PC-9 (cell line): ENCODE measurements around the gene FAM131A. TPM values are rescaled to one million over a fixed set of nuclear protein-coding genes. Genes with fewer than 3 reads are reported as not detected.
A peak's percentile ranks its signal among the peaks of the same experiment; 100 is the strongest.

Experiments
- BruUV-seq: library from RNA; stranded (reverse); fragments of 400-500 nt; replicated peaks from 2 replicates; lab custom pipeline; 2021; lab: Mats Ljungman, UMichigan
- CTCF ChIA-PET: fragments of 300-600 bp; sonication (Branson Sonifier 250); formaldehyde crosslinking; loops from one replicate; lab custom pipeline; 2022; ENCODE audit warnings: antibody characterized with exemption; lab: Charles Lee
- POLR2A ChIA-PET: fragments of 300-600 bp; sonication (Branson Sonifier 250); formaldehyde crosslinking; loops from one replicate; lab custom pipeline; 2022; ENCODE audit warnings: antibody characterized with exemption; ENCODE audit not compliant: unreplicated experiment; lab: Charles Lee
- DNase-seq, 2 experiments: peaks; one replicate each; pipeline versions ENCODE4 v3.0.0 to v3.0.0-alpha.2; 2015 to 2022; ENCODE audit warnings: mixed read lengths in 1 of 2
- H2AFZ ChIP-seq: fragments of 200-600 bp; sonication (generic); 2 replicates; pipeline ENCODE4 v1.8.1; 2017; ENCODE audit warnings: antibody characterized with exemption
- H3F3A ChIP-seq: fragments of 200-600 bp; sonication (generic); 2 replicates; pipeline ENCODE4 v1.8.1; 2017; ENCODE audit warnings: antibody characterized with exemption, mild to moderate bottlenecking, low read depth; ENCODE audit not compliant: insufficient read depth
- H3K27ac ChIP-seq: fragments of 200-600 bp; sonication (generic); 2 replicates; pipeline ENCODE4 v1.6.1; 2016; ENCODE audit warnings: mixed run types
- H3K27me3 ChIP-seq: fragments of 200-600 bp; sonication (generic); 2 replicates; pipeline ENCODE4 v1.6.1; 2016; ENCODE audit warnings: low read depth, mixed run types; ENCODE audit not compliant: insufficient read depth
- H3K36me3 ChIP-seq: fragments of 200-600 bp; sonication (generic); 2 replicates; pipeline ENCODE4 v1.6.1; 2016; ENCODE audit warnings: low read depth, mixed run types
- H3K4me1 ChIP-seq: fragments of 200-600 bp; sonication (generic); replicated peaks from 2 replicates; pipeline ENCODE4 v1.6.1; 2016; ENCODE audit warnings: mixed run types; ENCODE audit not compliant: insufficient read depth
- H3K4me2 ChIP-seq: fragments of 200-600 bp; sonication (generic); 2 replicates; pipeline ENCODE4 v1.6.1; 2017; ENCODE audit warnings: mixed run types
- H3K4me3 ChIP-seq: fragments of 200-600 bp; sonication (generic); 2 replicates; pipeline ENCODE4 v1.6.1; 2016; ENCODE audit warnings: mixed run types
- H3K79me2 ChIP-seq: fragments of 200-600 bp; sonication (generic); 2 replicates; pipeline ENCODE4 v1.6.1; 2017; ENCODE audit warnings: low read depth, mixed run types
- H3K9me2 ChIP-seq: fragments of 200-600 bp; sonication (generic); 2 replicates; pipeline ENCODE4 v1.8.1; 2017; ENCODE audit warnings: mild to moderate bottlenecking; ENCODE audit not compliant: insufficient read depth
- H3K9me3 ChIP-seq: fragments of 200-600 bp; sonication (generic); 2 replicates; pipeline ENCODE4 v1.8.1; 2016; ENCODE audit warnings: low read depth; ENCODE audit not compliant: insufficient read depth
- H4K20me1 ChIP-seq: fragments of 200-600 bp; sonication (generic); 2 replicates; pipeline ENCODE4 v1.8.1; 2017; ENCODE audit not compliant: insufficient read depth
- EZH2 ChIP-seq: fragments of 200-600 bp; sonication (generic); IDR thresholded peaks from 2 replicates; pipeline ENCODE4 v1.8.0; 2017; ENCODE audit warnings: antibody characterized with exemption, low read depth
- intact Hi-C: fragments of 100-400 bp; cut with micrococcal nuclease; formaldehyde crosslinking; loops from one replicate; pipeline ENCODE4 v1.10.0; 2022; ENCODE audit not compliant: unreplicated experiment
- total RNA-seq: library from RNA; stranded (reverse); gene quantifications from 2 replicates; pipeline ENCODE4 v1.2.3, GENCODE V29; 2021
- TF ChIP-seq, protein P1 (sequence below): fragments of 200-600 bp; sonication (generic); conservative IDR thresholded peaks from 2 replicates; pipeline ENCODE4 v1.6.1; 2017; ENCODE audit warnings: mixed run types, antibody characterized with exemption, mild to moderate bottlenecking, moderate library complexity

Gene FAM131A
- total RNA-seq, 1 experiment from 2014 or later: 25.5 TPM

- H3K4me2 ChIP-seq: peak overlapping the region; percentile 82
- TF ChIP-seq, protein P1, sequence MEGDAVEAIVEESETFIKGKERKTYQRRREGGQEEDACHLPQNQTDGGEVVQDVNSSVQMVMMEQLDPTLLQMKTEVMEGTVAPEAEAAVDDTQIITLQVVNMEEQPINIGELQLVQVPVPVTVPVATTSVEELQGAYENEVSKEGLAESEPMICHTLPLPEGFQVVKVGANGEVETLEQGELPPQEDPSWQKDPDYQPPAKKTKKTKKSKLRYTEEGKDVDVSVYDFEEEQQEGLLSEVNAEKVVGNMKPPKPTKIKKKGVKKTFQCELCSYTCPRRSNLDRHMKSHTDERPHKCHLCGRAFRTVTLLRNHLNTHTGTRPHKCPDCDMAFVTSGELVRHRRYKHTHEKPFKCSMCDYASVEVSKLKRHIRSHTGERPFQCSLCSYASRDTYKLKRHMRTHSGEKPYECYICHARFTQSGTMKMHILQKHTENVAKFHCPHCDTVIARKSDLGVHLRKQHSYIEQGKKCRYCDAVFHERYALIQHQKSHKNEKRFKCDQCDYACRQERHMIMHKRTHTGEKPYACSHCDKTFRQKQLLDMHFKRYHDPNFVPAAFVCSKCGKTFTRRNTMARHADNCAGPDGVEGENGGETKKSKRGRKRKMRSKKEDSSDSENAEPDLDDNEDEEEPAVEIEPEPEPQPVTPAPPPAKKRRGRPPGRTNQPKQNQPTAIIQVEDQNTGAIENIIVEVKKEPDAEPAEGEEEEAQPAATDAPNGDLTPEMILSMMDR: no peak
- TF ChIP-seq EZH2: no peak
- peak overlapping the region; percentile 68; the same call in 1 of the 2 replicates for H3K4me3 ChIP-seq
- POLR2A ChIA-PET: no interaction called here
- H3K36me3 ChIP-seq: peaks cover 32% of the 10 kb centered on the region
- H3K9me2 ChIP-seq: no peaks in the 10 kb centered on the region
- no peak for DNase-seq
- BruUV-seq: TSS peak; percentile 68
- H2AFZ ChIP-seq: no peak overlapping the region
- H3K9me3 ChIP-seq: no peaks in the 10 kb centered on the region
- H3K79me2 ChIP-seq: peaks cover 25% of the 10 kb centered on the region
- H3K27me3 ChIP-seq: no peaks in the 10 kb centered on the region
- peaks cover 73% of the 10 kb centered on the region for H3F3A ChIP-seq
- H3K27ac ChIP-seq: peak overlapping the region; percentile 73
- peaks cover 57% of the 10 kb centered on the region for H3K4me1 ChIP-seq
- CTCF ChIA-PET: no interaction called here
- peaks cover 57% of the 10 kb centered on the region for H4K20me1 ChIP-seq
- intact Hi-C loops: loop anchor here (2.0 kb wide), 1 partner anchor 36 kb away; the partner anchor contains the start of gene PSMD2
Observed at GRCh38 chr3:184335291-184335660, 2.1 kb upstream of the FAM131A start.

GRCh38 chr3:184335661-184336546, 1.5 kb upstream of the FAM131A start:
- TF ChIP-seq, protein P1: no peak
- no peak for TF ChIP-seq EZH2
- no peaks in the 10 kb centered on the region for H3K9me3 ChIP-seq
- no peaks in the 10 kb centered on the region for H3K9me2 ChIP-seq
- DNase-seq: peak; percentile 53 to 89
- intact Hi-C loops: loop anchor here (1.0 to 2.0 kb wide), 2 partner anchors 26 to 37 kb away; partner anchors contain the start of gene PSMD2
- peaks cover 71% of the 10 kb centered on the region for H3F3A ChIP-seq
- peak overlapping the region; percentile 68 for H3K4me3 ChIP-seq
- H3K79me2 ChIP-seq: peaks cover 25% of the 10 kb centered on the region
- H4K20me1 ChIP-seq: peaks cover 52% of the 10 kb centered on the region
- POLR2A ChIA-PET: no interaction called here
- peak overlapping the region; percentile 82 for H3K4me2 ChIP-seq
- peaks cover 28% of the 10 kb centered on the region for H3K36me3 ChIP-seq
- BruUV-seq: no TSS peak
- peak overlapping the region; percentile 67 for H2AFZ ChIP-seq
- peaks cover 55% of the 10 kb centered on the region for H3K4me1 ChIP-seq
- CTCF ChIA-PET: no interaction called here
- peak overlapping the region; percentile 73 for H3K27ac ChIP-seq
- H3K27me3 ChIP-seq: no peaks in the 10 kb centered on the region

DNA sequence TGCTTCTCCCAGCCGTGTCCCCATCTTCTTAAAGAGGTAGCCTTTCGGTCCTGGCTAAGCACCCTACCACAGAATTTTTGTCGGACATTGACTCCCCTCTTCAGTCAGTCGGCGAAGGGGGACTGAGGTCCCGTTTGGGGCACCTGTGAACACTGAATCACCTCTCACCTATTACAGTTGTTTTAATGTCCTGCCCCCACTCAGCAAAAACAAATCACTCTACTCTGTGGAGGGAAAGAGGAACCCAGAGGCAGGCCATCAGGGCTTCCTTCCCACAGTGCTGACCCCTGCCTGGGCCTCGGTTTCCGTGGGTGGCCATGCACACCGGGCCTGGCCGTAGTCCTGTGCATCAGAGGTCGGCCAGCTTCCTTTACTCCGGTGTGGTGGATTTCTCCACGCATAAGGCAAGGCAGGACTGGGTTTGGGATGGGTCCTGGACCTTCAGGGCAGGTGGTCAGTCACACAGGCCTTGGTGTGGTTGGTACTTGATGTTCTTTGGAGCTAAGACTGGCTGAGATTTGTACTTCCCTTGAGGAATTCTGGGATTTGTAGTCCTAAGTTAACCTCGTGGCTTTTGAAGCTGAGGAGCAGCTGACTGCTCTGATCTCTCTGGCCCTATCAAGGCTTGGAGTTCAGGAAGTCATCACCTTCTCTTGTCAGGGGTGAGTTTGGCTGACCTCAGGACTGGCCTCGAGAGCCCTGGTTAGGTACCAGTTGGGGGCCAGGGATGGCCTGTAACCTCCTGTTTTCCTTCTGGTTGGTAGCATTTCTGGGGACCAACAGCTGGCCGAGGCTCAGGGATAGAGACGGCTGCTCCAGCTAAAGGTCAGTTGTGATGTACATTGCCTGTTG, 627 bp upstream of the FAM131A start:
- Histone ChIP-seq H3K27ac (0 out of 2 replicates have a peak overlapping the region, but pooled peaks have one; percentile 73), H3F3A (peaks cover 63% of the 10 kb centered on the region), H3K27me3 (no peaks in the 10 kb centered on the region), H3K9me3 (no peaks in the 10 kb centered on the region), H3K4me1 (peaks cover 50% of the 10 kb centered on the region), H3K36me3 (peaks cover 21% of the 10 kb centered on the region), H3K4me3 (peak overlapping the region; percentile 68), H3K9me2 (no peaks in the 10 kb centered on the region), H3K79me2 (peaks cover 18% of the 10 kb centered on the region), H2AFZ (peak overlapping the region; percentile 67), H4K20me1 (peaks cover 43% of the 10 kb centered on the region), H3K4me2 (peak overlapping the region; percentile 82)
- intact Hi-C loops: loop anchor here (1.0 kb wide), 1 partner anchor 26 kb away; no protein-coding TSS in a partner anchor
- peak in 1 of 2 experiments; percentile 56 for DNase-seq
- ChIA-PET POLR2A (interaction anchor here (0.7 kb wide), 1 partner anchor 26 kb away, joined by 3 read pairs; no protein-coding TSS in a partner anchor), CTCF (no interaction called here)
- TF ChIP-seq, protein P1: no peak
- TF ChIP-seq EZH2: no peak
- TSS peak; percentile 44 for BruUV-seq
